ENCODE results near the gene CFAP43. TPM values are rescaled to one million over a fixed set of nuclear protein-coding genes. Genes with fewer than 3 reads are reported as not detected.

CFAP43 gene
- total RNA-seq, 1 donor from 2014 or later: not detected

GRCh38 chr10:104262055-104262454, 29.9 kb upstream of the CFAP43 start:
- POLR2A ChIA-PET: interaction anchor here (1.4 kb wide), 1 partner anchor 8 kb away, joined by 3 read pairs; the partner anchor contains the start of gene GSTO1

GRCh38 chr10:104260775-104261115, 28.6 kb upstream of the CFAP43 start:
- Mint-ChIP-seq H3K27me3 (no peaks in the 10 kb centered on the region), H3K36me3 (ENCODE audit: low read depth) (peaks cover 73% of the 10 kb centered on the region), H3K4me3 (no peak overlapping the region)

More at GRCh38 chr10:104262055-104262454, 29.9 kb upstream of the CFAP43 start:
- CTCF ChIA-PET: no interaction called here
- intact Hi-C loops (cut with micrococcal nuclease): no loop called here
- H3K27ac Mint-ChIP-seq: no peak overlapping the region
- no peak overlapping the region for H3K4me3 Mint-ChIP-seq
- H3K4me1 Mint-ChIP-seq: peaks cover 54% of the 10 kb centered on the region
- DNase-seq (no peak), ATAC-seq (ENCODE audit: low read depth) (no peak)
- no peaks in the 10 kb centered on the region for H3K27me3 Mint-ChIP-seq
- TF ChIP-seq CTCF (IDR thresholded peaks at IDR 0.05): no peak
- H3K9me3 Mint-ChIP-seq: no peaks in the 10 kb centered on the region
- peaks cover 81% of the 10 kb centered on the region for H3K36me3 Mint-ChIP-seq (ENCODE audit: low read depth)

GRCh38 chr10:104259999-104260774, 28.0 kb upstream of the CFAP43 start:
- ChIA-PET POLR2A (no interaction called here), CTCF (no interaction called here)
- Mint-ChIP-seq H3K36me3 (ENCODE audit: low read depth) (peaks cover 71% of the 10 kb centered on the region), H3K4me3 (no peak overlapping the region), H3K27ac (peak overlapping the region; percentile 38), H3K4me1 (peaks cover 53% of the 10 kb centered on the region), H3K27me3 (no peaks in the 10 kb centered on the region), H3K9me3 (no peaks in the 10 kb centered on the region)
- ATAC-seq (ENCODE audit: low read depth): no peak
- no peak for TF ChIP-seq CTCF (IDR thresholded peaks at IDR 0.05)
- intact Hi-C loops (cut with micrococcal nuclease): no loop called here
- DNase-seq: no peak

More at GRCh38 chr10:104260775-104261115, 28.6 kb upstream of the CFAP43 start:
- intact Hi-C loops (cut with micrococcal nuclease): no loop called here
- no peak for DNase-seq
- H3K27ac Mint-ChIP-seq: peak overlapping the region; percentile 38
- TF ChIP-seq CTCF (IDR thresholded peaks at IDR 0.05): no peak
- ATAC-seq (ENCODE audit: low read depth): no peak
- peaks cover 54% of the 10 kb centered on the region for H3K4me1 Mint-ChIP-seq
- H3K9me3 Mint-ChIP-seq: no peaks in the 10 kb centered on the region
- ChIA-PET POLR2A (no interaction called here), CTCF (no interaction called here)

GRCh38 chr10:104259456-104259855, 27.3 kb upstream of the CFAP43 start:
- ATAC-seq (ENCODE audit: low read depth) (no peak), DNase-seq (no peak)
- ChIA-PET POLR2A (no interaction called here), CTCF (no interaction called here)
- no peaks in the 10 kb centered on the region for H3K9me3 Mint-ChIP-seq
- intact Hi-C loops (cut with micrococcal nuclease): no loop called here
- peaks cover 70% of the 10 kb centered on the region for H3K36me3 Mint-ChIP-seq (ENCODE audit: low read depth)
- H3K4me3 Mint-ChIP-seq: no peak overlapping the region
- H3K4me1 Mint-ChIP-seq: peaks cover 54% of the 10 kb centered on the region
- no peak for TF ChIP-seq CTCF (IDR thresholded peaks at IDR 0.05)
- H3K27me3 Mint-ChIP-seq: no peaks in the 10 kb centered on the region
- H3K27ac Mint-ChIP-seq: no peak overlapping the region

GRCh38 chr10:104258209-104258608, 26.0 kb upstream of the CFAP43 start:
- CTCF ChIA-PET: interaction anchor here (0.9 to 4.9 kb wide), 2 partner anchors 16 to 28 kb away, joined by 3 to 23 read pairs; no protein-coding TSS in a partner anchor
- DNase-seq: no peak
- ATAC-seq (ENCODE audit: low read depth): no peak
- Mint-ChIP-seq H3K9me3 (no peaks in the 10 kb centered on the region), H3K27ac (no peak overlapping the region), H3K4me1 (peaks cover 55% of the 10 kb centered on the region), H3K36me3 (ENCODE audit: low read depth) (peaks cover 60% of the 10 kb centered on the region), H3K4me3 (no peak overlapping the region), H3K27me3 (no peaks in the 10 kb centered on the region)
- POLR2A ChIA-PET: interaction anchor here (5.1 kb wide), 1 partner anchor 10 kb away, joined by 45 read pairs; the partner anchor contains the start of gene GSTO2
- intact Hi-C loops (cut with micrococcal nuclease): no loop called here
- no peak for TF ChIP-seq CTCF (IDR thresholded peaks at IDR 0.05)
